ENCODE data around the gene NR6A1. TPM values are rescaled to one million over a fixed set of nuclear protein-coding genes. Genes with fewer than 3 reads are reported as not detected.

The NR6A1 gene
- total RNA-seq, 1 experiment from 2014 or later = 99.3 TPM

GRCh38 chr9:124778575-124779367 lies 7.7 kb upstream of the NR6A1 start:
- H3K9ac ChIP-seq (ENCODE audit: extremely low read depth, insufficient read length, low read length) = no peak overlapping the region
- H4K91ac ChIP-seq (ENCODE audit: insufficient read length, low read depth, low read length) = no peak overlapping the region
- H2AFZ ChIP-seq (ENCODE audit: low read length) = no peak overlapping the region
- no peak overlapping the region for H3K56ac ChIP-seq (ENCODE audit: insufficient read length, low read depth, low read length)
- no peak overlapping the region for H3K23ac ChIP-seq (ENCODE audit: insufficient read length, low read depth, low read length)
- Mint-ChIP-seq H3K4me1 (peaks cover 27 to 38% of the 10 kb centered on the region in 2 experiments), H3K36me3 (ENCODE audit: insufficient read depth in 1 of 3, low read depth in 3 of 3) (no peaks in the 10 kb centered on the region; a peak in 2 of 7 replicates), H3K27ac (peak overlapping the region; percentile 71 to 97 (median 84); a peak in 6 of 7 replicates), H3K4me3 (peak overlapping the region; percentile 24 to 59; a peak in 4 of 5 replicates), H3K27me3 (ENCODE audit: low read depth) (peaks cover 37% of the 10 kb centered on the region), H3K9me3 (peaks cover 2% of the 10 kb centered on the region in 2 experiments; a peak in 1 of 5 replicates)
- no peaks in the 10 kb centered on the region for H3K79me2 ChIP-seq (ENCODE audit: insufficient read depth, low read length)
- peaks cover 9% of the 10 kb centered on the region for H3K23me2 ChIP-seq (ENCODE audit: insufficient read length, low read depth, low read length, poor library complexity, severe bottlenecking)
- no peak overlapping the region for H3K4me2 ChIP-seq (ENCODE audit: insufficient read depth, insufficient read length, low read length)
- H3K4ac ChIP-seq (ENCODE audit: low read depth, low read length) = no peak overlapping the region
- H4K5ac ChIP-seq (ENCODE audit: insufficient read length, low read depth, low read length) = no peak overlapping the region
- H3K14ac ChIP-seq (ENCODE audit: insufficient read depth, low read length) = no peak overlapping the region
- peaks cover 2% of the 10 kb centered on the region; the same call in 1 of the 2 replicates for H3K27me3 ChIP-seq (ENCODE audit: insufficient read depth, low read length)
- H2AK5ac ChIP-seq (ENCODE audit: insufficient read length, low read length) = no peak overlapping the region
- no peak for TF ChIP-seq CTCF (conservative IDR thresholded peaks at IDR 0.05)
- WGBS (ENCODE audit: extremely low coverage, insufficient read length, low lambda C conversion rate) = no CpG with 5 or more reads among the region's 11 CpGs
- no peaks in the 10 kb centered on the region for H3K79me1 ChIP-seq (ENCODE audit: insufficient read depth, low read depth, low read length, poor library complexity, severe bottlenecking)
- no peak overlapping the region for H3T11ph ChIP-seq (ENCODE audit: low read length)
- DNase-seq = no peak
- H4K20me1 ChIP-seq (ENCODE audit: control insufficient read depth, insufficient read depth, insufficient read length) = no peaks in the 10 kb centered on the region
- no peaks in the 10 kb centered on the region for H3K9me3 ChIP-seq (ENCODE audit: control insufficient read depth, low read depth, low read length)
- H2BK5ac ChIP-seq (ENCODE audit: insufficient read length, low read length) = no peak overlapping the region
- no peak overlapping the region for H2BK15ac ChIP-seq (ENCODE audit: low read depth, low read length)
- peaks cover 5% of the 10 kb centered on the region; the same call in 1 of the 2 replicates for H3K4me1 ChIP-seq (ENCODE audit: insufficient read depth, low read length)
- peak overlapping the region; percentile 58 for H3K18ac ChIP-seq (ENCODE audit: insufficient read length, low read depth, low read length)
- H2BK120ac ChIP-seq (ENCODE audit: low read depth, low read length, poor library complexity, severe bottlenecking) = no peak overlapping the region
- H2BK12ac ChIP-seq (ENCODE audit: insufficient read length, low read depth, low read length) = no peak overlapping the region
- H3K27ac ChIP-seq (ENCODE audit: insufficient read length, low read depth, low read length) = no peak overlapping the region
- no peak overlapping the region for H4K8ac ChIP-seq (replicated peaks; ENCODE audit: insufficient read length, low read depth, low read length)
- no peak overlapping the region for H2BK20ac ChIP-seq (ENCODE audit: low read depth, low read length, poor library complexity, severe bottlenecking)

Data from H9 (cell line).